SU-DHL-6 (cell line): ENCODE results near the gene PRMT5.

ENCODE experiments used
- CTCF ChIP-seq: fragments of 200-600 bp; sonication (generic); IDR thresholded peaks from one replicate; pipeline ENCODE4 v1.5.1; 2017; ENCODE audit warnings: antibody characterized with exemption, mild to moderate bottlenecking, low read length, moderate library complexity; ENCODE audit not compliant: insufficient read depth, poor library complexity, severe bottlenecking
- EZH2phosphoT487 ChIP-seq: fragments of 200-600 bp; sonication (generic), shearing (Covaris generic); conservative IDR thresholded peaks from 2 replicates; pipeline ENCODE4 v1.6.1; 2018; ENCODE audit warnings: mild to moderate bottlenecking, antibody characterized with exemption, low read length, moderate library complexity, mixed read lengths

GRCh38 chr14:22926316-22926715 lies 2.9 kb downstream of the PRMT5 start:
- no peak for TF ChIP-seq CTCF
- TF ChIP-seq EZH2phosphoT487: no peak
